NCI-H2107 treated with DMSO at 0.1 percent for 48 hours (cell line): Measurements from ENCODE around the gene ROCK2.
"Not testable (repeated sequence)": the region's sequence is repeated elsewhere in the genome, so short reads cannot be mapped to it uniquely, and the experiment has no call there.

Source experiments
- DNase-seq: peaks from one replicate; lab custom pipeline; 2025; ENCODE audit not compliant: unreplicated experiment; lab: John Stamatoyannopoulos, UW

Gene ROCK2

DNA sequence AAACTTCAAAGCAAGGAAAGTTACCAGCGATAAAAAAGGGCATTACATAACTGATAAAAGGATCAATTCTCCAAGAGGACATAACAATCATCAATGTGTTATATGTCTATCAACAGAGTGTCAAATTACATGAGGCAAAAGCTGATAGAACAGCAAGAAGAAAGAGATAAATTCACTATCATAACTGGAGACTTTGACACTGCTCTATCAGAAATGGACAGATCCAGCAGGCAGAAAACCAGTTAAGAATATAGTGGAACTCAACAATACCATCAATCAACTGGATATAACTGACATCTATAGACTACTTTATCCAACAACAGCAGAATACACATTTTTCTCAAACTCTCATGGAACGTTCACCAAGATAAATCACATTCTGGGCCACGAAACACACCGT is 65.0 kb downstream of the ROCK2 start:
- no peak for DNase-seq

DNA sequence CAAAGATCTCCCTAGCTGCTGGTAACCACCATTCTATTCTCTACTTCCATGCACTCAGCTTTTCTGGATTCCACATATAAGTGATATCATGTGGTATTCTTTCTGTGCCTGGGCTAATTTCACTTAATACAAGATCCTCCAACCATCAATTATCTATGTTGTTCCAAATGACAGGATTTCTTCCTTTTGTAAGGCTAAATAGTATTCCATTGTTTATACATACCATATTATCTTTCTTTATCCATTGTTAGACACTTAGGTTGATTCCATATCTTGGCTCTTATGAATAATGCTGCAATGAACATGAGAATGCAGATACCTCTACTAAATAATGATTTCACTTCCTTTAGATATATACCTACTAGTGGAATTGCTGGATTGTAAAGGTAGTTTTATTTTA is 66.2 kb downstream of the ROCK2 start:
- DNase-seq = no peak

DNA sequence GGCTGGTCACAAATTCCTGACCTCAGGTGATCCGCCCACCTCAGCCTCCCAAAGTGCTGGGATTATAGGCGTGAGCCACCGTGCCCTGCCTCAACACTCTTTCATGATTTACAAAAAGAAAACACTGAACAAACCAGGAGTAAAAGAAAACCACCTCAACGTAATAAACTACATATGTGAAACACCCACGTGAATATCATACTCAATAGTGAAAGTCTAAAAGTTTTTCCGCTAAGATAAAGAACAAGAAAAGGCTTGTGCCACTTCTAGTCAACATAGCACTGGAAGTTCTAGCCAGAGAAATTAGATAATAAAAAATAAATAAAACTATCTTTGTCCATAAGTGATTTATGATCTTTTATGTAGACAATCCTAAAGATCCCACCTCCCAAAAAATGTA is 68.5 kb downstream of the ROCK2 start:
- no peak for DNase-seq

DNA sequence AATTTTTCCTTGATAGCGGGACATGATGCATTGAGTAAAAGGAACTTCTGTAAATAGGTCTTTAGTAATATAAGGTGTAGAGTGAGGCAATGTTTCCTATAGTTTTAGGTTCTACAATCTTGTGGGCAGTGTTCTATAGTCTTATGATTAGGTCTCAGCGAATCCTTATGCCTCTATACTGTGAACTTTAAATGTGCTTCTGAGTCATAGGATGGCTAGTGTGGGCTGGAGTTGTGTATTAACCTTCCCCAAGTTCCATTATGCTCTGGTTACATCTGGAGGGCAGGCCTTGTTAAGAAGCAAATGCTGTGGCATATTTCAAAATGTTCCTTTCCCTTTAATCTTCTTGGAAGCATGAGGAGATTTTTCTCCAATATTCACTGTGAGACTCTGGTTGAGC is 73.5 kb downstream of the ROCK2 start:
- DNase-seq = no peak

DNA sequence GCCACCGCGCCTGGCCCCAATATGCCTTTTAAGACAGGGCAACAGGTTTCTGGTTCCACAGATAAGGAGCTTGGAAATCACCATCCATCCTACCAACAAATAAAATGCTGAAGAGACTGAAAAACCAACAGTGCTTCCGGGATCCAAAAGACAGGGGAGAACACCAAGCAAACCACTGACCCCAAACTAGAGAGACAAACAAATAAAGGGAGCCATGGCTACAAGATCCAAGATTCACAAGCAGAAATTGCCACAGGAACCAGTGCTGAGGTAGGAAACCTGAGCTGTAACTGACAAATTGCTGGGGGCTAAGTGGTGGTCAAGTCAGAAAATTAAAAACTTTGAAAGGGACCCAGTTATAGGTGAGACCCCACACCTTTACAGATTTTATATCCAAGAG is 76.5 kb downstream of the ROCK2 start:
- no peak for DNase-seq

DNA sequence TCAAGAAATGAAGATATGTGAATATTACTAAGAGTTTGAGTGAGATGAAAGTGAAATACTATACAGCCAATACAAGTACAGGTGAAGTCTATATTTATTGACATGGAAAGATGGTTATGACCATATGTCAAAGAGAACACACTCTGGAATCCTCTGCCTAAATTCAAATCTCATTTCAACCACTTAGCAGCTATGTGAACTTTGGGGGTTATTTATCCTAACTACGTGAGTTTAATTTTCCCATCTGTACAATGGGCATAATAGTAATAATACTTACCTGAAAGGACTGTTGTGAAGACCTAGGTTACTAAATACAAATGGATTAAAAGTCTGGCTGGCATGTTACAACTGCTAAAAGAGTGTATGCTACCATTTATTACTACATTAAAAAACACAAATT is 79.6 kb downstream of the ROCK2 start:
- no peak for DNase-seq

DNA sequence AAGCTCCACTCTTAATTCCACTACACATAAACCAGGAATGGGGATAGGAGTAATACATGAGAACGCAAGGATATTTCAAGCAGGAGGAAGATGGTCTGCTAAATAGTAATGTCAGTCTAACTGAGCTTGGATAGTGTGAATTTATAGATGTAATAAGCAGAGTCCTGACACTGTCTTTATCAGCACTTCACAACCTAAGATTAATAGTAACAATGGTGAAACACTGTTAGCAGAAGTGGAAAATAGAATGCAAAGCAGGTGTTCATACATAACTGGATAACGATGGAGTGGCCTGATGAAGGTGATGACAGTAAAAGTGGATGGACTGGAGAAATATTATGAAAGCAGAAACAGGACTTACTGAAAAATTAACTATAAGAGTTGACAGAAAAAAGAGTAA is 80.4 kb downstream of the ROCK2 start:
- DNase-seq = no peak

DNA sequence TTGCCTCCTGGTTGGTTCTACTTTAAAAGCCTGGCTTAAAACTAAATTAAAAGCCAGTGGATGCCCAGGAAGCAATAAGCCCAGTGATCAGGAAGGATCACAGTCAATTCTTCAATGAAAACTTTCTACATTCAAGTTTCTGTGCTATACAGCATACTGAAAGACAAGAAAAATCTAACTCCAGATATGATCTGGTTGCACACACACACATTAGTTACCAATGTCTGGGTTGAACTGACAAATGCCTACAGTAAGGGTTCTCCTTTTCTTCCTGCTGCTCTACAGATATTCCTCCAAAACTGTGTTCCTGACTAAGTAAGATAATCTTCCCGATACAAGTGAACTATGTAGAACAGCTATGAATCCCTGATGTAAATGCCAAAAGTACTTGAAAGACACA is 81.3 kb downstream of the ROCK2 start:
- no peak for DNase-seq

DNA sequence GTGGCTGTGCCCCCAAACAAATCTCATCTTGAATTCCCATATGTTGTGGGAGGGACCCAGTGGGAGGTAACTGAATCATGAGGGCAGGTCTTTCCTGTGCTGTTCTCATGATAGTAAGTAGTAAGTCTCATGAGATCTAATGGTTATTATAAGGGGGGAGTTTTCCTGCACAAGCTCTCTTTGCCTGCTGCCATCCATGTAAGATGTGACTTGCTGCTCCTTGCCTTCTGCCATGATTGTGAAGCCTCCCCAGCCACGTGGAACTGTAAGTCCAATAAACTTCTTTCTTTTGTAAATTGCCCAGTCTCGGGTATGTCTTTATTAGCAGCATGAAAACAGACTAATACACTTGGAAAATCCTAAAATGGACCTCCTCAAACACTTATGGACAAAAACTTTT is 82.0 kb downstream of the ROCK2 start:
- DNase-seq = not testable (repeated sequence)

DNA sequence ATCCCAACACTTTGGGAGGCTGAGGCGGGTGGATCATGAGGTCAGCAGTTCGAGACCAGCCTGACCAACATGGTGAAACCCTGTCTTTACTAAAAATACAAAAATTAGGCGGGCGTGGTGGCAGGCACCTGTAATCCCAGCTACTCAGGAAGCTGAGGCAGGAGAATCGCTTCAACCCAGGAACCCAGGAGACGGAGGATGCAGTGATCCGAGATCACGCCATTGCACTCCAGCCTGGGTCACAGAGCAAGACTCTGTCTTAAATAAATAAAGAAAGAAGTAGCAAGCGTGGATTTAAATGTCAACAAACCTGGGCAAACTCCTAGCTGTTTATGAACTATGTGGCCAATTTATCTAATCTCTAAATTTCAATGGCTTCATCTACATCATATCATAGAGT is 82.9 kb downstream of the ROCK2 start:
- not testable (repeated sequence) for DNase-seq

DNA sequence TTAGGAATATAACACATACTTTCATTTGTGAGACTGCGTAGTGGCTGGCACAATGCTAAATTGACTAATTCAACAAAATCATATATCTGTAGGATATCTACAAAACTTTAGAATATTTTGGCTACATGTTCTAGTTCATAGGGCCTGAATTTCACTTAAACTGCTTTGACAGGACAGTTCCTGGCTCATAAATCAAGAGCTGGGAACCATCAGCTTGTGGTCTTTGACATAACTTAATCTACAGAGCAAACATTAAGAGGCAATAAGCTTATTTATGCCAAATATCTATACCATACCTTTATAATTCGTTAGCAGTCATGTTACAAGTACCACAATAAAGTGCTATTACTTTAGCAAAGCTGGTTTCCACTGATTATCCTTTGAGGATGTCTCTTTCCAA is 83.5 kb downstream of the ROCK2 start:
- no peak for DNase-seq

DNA sequence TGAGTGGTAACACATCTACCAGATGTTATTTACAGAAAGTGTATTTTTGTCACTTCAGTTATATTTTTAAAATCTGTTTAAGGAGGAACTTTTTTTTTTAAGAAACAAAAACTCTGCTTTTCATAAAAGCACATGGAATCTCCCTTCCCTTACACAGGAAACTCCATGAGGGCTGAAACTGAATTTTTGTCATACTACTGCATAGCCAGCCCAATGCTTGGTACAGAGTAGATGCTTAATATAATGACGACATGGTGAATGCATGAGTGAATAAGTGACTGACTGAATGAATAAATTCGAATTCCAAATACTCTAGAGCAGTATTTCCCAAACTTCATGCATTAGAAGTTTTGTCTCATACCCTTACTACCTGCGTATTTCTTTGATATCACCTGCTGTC is 86.5 kb downstream of the ROCK2 start:
- no peak for DNase-seq

DNA sequence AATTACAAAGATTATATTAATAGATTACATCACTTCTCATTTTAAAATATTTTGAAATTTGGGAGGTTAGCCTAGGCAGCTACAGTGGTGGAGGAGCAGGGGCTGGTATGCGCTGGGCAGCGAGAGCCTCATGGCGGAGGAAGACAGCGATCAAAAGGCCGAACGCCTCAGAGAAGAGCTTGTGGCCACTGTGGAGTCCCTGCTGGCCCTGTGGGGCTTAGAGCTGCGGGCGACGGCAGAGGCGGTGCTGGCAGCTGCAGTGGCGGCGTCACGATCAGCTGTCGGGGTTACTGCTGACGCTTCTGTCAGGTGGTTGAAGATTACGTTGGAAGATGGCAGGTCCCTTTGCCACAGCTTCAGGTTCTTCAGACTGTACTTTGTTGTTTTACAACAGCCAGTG is 87.4 kb downstream of the ROCK2 start:
- no peak for DNase-seq

DNA sequence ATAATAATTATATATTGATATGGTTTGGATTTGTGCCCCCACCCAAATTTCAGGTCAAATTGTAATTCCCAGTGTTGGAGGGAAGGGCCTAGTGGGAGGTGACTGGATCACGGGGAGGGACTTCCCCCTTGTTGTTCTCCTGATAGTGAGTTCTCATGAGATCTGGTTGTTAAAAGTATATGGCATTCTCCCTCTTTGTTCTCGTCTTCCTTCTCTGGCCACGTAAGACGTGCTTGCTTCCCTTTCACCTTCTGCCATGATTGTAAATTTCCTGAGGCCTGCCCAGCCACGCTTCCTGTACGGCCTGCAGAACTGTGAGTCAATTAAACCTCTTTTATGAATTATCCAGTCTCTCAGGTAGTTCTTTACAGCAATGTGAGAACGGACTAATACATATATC is 88.3 kb downstream of the ROCK2 start:
- DNase-seq = no peak

DNA sequence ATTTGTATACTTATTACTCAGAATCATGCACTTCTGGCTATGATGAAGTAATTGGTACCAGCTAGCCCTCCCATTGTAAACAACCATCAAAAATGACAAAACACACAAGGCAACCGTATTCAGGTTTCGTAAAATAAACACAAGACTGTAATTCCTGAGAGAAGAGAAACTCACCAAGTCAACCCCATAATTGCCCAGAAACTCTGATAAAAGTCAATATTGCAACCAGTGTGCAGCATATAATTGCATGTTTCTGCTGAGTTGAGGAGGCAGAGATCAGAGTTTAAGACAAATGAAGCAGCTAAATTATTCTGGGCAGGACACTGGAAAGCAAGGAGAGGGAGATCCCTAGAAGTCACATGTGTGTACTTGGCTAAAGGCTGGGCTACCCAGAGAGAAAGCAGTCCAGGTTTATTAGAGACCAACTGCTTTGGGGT is 90.3 kb downstream of the ROCK2 start:
- no peak for DNase-seq

DNA sequence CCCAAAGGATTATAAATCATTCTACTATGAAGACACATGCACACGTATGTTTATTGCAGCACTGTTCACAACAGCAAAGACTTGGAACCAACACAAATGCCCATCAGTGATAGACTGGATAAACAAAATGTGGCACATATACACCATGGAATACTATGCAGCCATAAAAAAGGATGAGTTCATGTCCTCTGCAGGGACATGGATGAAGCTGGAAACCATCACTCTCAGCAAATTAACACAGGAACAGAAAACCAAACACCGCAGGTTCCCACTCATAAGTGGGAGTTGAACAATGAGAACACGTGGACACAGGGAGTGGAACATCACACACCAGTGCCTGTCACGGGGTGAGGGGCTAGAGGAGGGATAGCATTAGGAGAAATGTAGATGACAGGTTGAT is 92.0 kb downstream of the ROCK2 start:
- DNase-seq = not testable (repeated sequence)

DNA sequence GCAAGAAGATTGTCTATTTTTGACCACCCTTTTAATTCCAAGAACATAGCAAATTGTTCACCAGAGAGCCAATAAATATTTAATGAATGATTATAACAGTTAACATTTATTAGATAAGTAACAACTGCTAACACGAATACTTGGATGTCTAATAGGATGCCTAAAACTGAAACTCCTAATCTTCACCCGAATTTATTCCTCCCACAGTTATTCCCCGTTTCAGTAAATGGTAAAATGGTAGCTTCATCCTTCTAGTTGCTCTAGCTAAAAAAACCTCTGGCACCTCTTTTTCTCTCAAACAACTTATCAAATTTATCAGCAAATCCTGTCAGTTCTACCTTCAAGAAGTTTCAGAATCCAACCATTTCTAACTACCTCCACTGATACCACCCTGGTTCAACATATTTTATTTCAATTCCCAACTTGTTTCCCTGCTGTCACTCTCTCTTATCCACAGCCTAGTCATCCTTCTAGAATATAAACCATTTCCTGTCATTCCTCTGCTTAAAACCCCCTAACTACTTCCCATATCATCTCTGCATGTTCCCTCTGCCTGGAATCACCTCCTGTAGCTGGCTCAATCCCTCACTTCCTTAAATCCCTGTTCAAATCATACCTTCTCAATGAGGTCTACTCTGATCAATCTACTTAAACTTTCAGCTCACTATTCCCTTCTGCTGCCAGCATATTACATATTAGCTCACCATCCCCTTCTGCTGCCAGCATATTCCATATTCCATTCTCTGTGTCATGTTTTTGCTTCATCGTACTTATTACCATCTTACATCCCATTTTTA is 93.8 kb downstream of the ROCK2 start:
- no peak for DNase-seq

DNA sequence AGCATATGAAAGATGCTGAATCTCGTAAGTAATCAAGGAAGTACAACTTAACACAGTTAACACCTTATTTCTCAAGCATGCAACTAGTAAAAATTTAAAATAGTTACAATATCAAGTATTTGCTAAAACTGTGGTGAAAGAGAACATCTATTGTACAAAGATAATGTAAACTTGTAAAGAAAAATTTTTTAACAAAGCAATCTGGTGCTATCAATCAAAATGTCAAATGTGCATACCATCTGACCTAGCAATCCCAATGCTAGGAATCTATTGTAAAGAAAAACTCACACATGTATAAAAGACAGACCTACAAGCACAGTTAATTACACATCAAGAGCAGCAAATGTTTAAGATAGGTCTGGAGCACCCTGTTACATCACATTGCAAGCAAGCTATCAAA is 99.1 kb downstream of the ROCK2 start:
- no peak for DNase-seq

DNA sequence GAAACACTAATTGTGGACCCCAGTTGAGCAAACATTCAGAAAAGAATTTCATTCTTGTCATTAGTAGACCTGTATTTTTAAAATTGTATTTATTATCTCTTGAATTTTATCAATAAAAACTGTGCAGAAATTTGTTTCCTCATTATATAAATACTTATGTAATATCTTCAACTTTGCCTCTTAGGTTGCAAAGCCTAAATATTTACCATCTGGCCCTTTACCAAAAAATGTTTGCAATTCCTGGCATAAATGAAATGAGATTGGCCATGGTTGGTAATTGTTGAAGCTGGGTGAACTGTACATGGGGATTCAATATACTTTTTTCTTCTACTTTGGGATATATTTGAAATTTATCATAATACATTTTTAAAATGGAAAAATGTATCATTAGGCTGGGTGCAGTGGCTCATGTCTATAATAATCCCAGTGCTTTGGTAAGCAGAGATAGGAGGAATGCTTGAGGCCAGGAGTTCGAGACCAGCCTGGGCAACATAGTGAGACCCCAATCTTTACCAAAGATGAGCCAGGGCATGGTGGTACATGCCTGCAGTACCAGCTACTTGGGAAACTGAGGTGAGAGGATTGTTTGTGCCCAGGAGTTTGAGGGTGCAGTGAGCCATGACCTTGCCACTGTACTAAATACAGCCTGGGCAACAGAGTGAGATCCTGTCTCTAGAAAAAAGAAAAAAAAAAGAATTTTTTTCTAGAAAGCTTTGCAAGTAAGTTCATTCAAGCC is 100.2 kb downstream of the ROCK2 start:
- no peak for DNase-seq

DNA sequence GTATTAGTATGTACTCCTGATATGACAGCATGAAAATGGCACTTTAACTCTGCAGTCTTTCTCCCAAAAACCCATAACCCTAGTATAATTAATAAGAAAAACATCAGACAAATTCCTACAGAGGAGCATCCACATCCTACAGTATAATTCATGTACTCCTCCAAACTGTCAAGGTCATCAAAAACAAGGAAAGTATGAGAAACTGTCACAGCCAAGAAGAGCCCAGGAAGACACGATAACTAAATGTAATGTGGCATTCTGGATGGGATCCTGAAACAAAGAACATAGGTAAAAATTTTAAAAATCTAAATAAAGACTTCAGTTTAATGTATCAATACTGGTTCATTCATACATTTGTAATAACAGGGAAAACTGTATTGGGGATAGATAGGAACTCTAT is 100.9 kb downstream of the ROCK2 start:
- no peak for DNase-seq

DNA sequence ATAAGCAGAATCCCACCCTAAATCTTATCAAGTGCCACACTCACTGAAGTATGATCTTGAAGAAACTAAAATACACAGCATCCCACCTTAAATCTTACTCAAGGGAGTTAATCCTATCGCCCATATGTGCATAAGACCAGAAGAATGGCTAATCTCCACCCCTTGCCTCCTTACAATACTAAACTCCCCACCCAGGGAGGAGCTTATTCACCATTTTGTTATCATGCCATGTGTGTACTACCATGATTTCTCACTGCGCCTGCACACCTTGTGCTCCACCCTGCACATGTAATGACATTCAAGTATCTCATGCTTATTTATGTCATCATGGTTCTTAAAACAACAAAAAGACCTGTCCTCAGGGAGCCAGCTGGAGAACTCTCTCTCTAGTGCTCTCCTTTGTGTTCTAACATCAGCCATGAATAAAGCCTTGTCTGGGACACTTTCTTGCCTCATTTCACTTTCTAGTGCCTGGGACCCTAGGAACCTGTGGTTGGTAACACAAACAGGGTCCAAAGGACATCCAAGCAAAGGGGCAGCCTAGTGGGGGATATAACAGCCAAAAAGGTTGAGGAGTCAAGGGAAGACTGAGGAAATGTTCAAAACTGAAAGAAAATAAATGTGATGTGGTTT is 101.8 kb downstream of the ROCK2 start:
- DNase-seq = no peak
